GM19025 (cell line): ENCODE measurements around the gene EFCAB11.

Source experiments
- ATAC-seq: cut with Tn5 transposase; IDR thresholded peaks from one replicate; pipeline ENCODE4 v1.9.1; 2021; ENCODE audit warnings: mild to moderate bottlenecking, low read depth, moderate library complexity; ENCODE audit not compliant: unreplicated experiment

Gene EFCAB11

GRCh38 chr14:89954070-89955021, at the start of gene EFCAB11:
Gene EFCAB11 (minus strand): TSS chr14:89954730. CDS start chr14:89954660, 70 bp downstream.
- ATAC-seq = peak; percentile 79

- ATAC-seq = no peak
These were observed 49.2 kb upstream of the EFCAB11 start for GRCh38 chr14:90003526-90004307.

GRCh38 chr14:90000935-90001334, 46.4 kb upstream of the EFCAB11 start:
- ATAC-seq = no peak

- no peak for ATAC-seq
These were observed 42.4 kb upstream of the EFCAB11 start for GRCh38 chr14:89996963-89997362.

- ATAC-seq = no peak
These were observed 37.7 kb upstream of the EFCAB11 start for GRCh38 chr14:89992273-89992672.

GRCh38 chr14:89990623-89991275, 36.2 kb upstream of the EFCAB11 start:
- no peak for ATAC-seq

- ATAC-seq = no peak
These were observed 35.7 kb upstream of the EFCAB11 start for GRCh38 chr14:89990218-89990617.

GRCh38 chr14:89988787-89989186, 34.3 kb upstream of the EFCAB11 start:
- ATAC-seq = no peak

GRCh38 chr14:89987161-89987475, 32.6 kb upstream of the EFCAB11 start:
- no peak for ATAC-seq

- no peak for ATAC-seq
These were observed 32.1 kb upstream of the EFCAB11 start for GRCh38 chr14:89986462-89987160.

- no peak for ATAC-seq
These were observed 28.8 kb upstream of the EFCAB11 start for GRCh38 chr14:89983375-89983774.

- ATAC-seq = no peak
These were observed 24.1 kb upstream of the EFCAB11 start for GRCh38 chr14:89978656-89979055.

- no peak for ATAC-seq
These were observed 23.1 kb upstream of the EFCAB11 start for GRCh38 chr14:89977668-89978067.

GRCh38 chr14:89973234-89973823, 18.8 kb upstream of the EFCAB11 start:
- no peak for ATAC-seq

GRCh38 chr14:89965839-89966238, 11.3 kb upstream of the EFCAB11 start:
- ATAC-seq = no peak

- ATAC-seq = no peak
These were observed 8.9 kb upstream of the EFCAB11 start for GRCh38 chr14:89963288-89963978.

- ATAC-seq = no peak
These were observed 6.4 kb upstream of the EFCAB11 start for GRCh38 chr14:89960914-89961313.

GRCh38 chr14:89959853-89960445, 5.4 kb upstream of the EFCAB11 start:
- no peak for ATAC-seq

GRCh38 chr14:89958966-89959365, 4.4 kb upstream of the EFCAB11 start:
- ATAC-seq = no peak
